Lower leg skin (tissue), 3 donors: ENCODE data around the gene RB1.

Experiments
- POLR2A ChIP-seq, 2 donors: fragments of 450-650 bp; IDR thresholded peaks; one replicate each; pipeline ENCODE4 v1.6.1; 2016 to 2017; ENCODE audit warnings: antibody characterized with exemption in 2 of 2, mild to moderate bottlenecking in 1 of 2, moderate library complexity in 1 of 2
- TF ChIP-seq, protein P1 (sequence below), 3 donors: fragments of 450-650 bp; IDR thresholded peaks; one replicate each; pipeline ENCODE4 v1.5.1; 2016; ENCODE audit warnings: antibody characterized with exemption in 3 of 3, mild to moderate bottlenecking in 3 of 3, moderate library complexity in 2 of 3

GRCh38 chr13:48320891-48321510 lies 17.4 kb downstream of the RB1 start:
- TF ChIP-seq, protein P1, sequence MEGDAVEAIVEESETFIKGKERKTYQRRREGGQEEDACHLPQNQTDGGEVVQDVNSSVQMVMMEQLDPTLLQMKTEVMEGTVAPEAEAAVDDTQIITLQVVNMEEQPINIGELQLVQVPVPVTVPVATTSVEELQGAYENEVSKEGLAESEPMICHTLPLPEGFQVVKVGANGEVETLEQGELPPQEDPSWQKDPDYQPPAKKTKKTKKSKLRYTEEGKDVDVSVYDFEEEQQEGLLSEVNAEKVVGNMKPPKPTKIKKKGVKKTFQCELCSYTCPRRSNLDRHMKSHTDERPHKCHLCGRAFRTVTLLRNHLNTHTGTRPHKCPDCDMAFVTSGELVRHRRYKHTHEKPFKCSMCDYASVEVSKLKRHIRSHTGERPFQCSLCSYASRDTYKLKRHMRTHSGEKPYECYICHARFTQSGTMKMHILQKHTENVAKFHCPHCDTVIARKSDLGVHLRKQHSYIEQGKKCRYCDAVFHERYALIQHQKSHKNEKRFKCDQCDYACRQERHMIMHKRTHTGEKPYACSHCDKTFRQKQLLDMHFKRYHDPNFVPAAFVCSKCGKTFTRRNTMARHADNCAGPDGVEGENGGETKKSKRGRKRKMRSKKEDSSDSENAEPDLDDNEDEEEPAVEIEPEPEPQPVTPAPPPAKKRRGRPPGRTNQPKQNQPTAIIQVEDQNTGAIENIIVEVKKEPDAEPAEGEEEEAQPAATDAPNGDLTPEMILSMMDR (IDR thresholded peaks at IDR 0.05) = no peak
- no peak for TF ChIP-seq POLR2A (IDR thresholded peaks at IDR 0.05)
